GM21526 (cell line): ENCODE measurements around the gene SIX4.
"Not testable (repeated sequence)": the region's sequence is repeated elsewhere in the genome, so short reads cannot be mapped to it uniquely, and the experiment has no call there.

Source experiments
- ATAC-seq: cut with Tn5 transposase; IDR thresholded peaks from one replicate; pipeline ENCODE4 v1.9.1; 2021; ENCODE audit warnings: moderate library complexity; ENCODE audit not compliant: unreplicated experiment, low FRiP score

Gene SIX4

GRCh38 chr14:60723907-60724618 lies at the start of gene SIX4:
Gene SIX4 (minus strand): TSS chr14:60724351. CDS start chr14:60724074, 277 bp downstream.
- no peak for ATAC-seq

GRCh38 chr14:60773558-60773957 lies 49.4 kb upstream of the SIX4 start:
- peak; percentile 63 for ATAC-seq

- ATAC-seq, result no peak
Measured at GRCh38 chr14:60771117-60771516, 47.0 kb upstream of the SIX4 start.

- no peak for ATAC-seq
Measured at GRCh38 chr14:60768602-60769001, 44.5 kb upstream of the SIX4 start.

GRCh38 chr14:60760644-60761364 lies 36.7 kb upstream of the SIX4 start:
- ATAC-seq, result no peak

GRCh38 chr14:60760209-60760608 lies 36.1 kb upstream of the SIX4 start:
- no peak for ATAC-seq

GRCh38 chr14:60758885-60759284 lies 34.7 kb upstream of the SIX4 start:
- ATAC-seq, result no peak

- ATAC-seq, result no peak
Measured at GRCh38 chr14:60757567-60758002, 33.4 kb upstream of the SIX4 start.

- no peak for ATAC-seq
Measured at GRCh38 chr14:60756847-60757246, 32.7 kb upstream of the SIX4 start.

- ATAC-seq, result peak; percentile 99
Measured at GRCh38 chr14:60753264-60754119, 29.3 kb upstream of the SIX4 start.

- ATAC-seq, result no peak
Measured at GRCh38 chr14:60744566-60744965, 20.4 kb upstream of the SIX4 start.

GRCh38 chr14:60738843-60739508 lies 14.8 kb upstream of the SIX4 start:
- no peak for ATAC-seq

- ATAC-seq, result no peak
Measured at GRCh38 chr14:60736494-60736893, 12.3 kb upstream of the SIX4 start.

- ATAC-seq, result no peak
Measured at GRCh38 chr14:60735416-60735815, 11.3 kb upstream of the SIX4 start.

- peak; percentile 90 for ATAC-seq
Measured at GRCh38 chr14:60734465-60735242, 10.5 kb upstream of the SIX4 start, which contains the start of gene MNAT1. Gene MNAT1 (plus strand): TSS chr14:60734761. CDS start chr14:60734863, 102 bp downstream.

GRCh38 chr14:60732840-60733483 lies 8.8 kb upstream of the SIX4 start:
- no peak for ATAC-seq

- ATAC-seq, result not testable (repeated sequence)
Measured at GRCh38 chr14:60731291-60731690, 7.1 kb upstream of the SIX4 start.

- no peak for ATAC-seq
Measured at GRCh38 chr14:60723116-60723906, 840 bp downstream of the SIX4 start.
